ENCODE data around the gene TSPAN9. TPM values are rescaled to one million over a fixed set of nuclear protein-coding genes. Genes with fewer than 3 reads are reported as not detected.

Gene TSPAN9
- polyA plus RNA-seq, 2 of the 4 experiments (the other 2 are of a cell fraction) = 12.4 to 16.1 TPM

DNA sequence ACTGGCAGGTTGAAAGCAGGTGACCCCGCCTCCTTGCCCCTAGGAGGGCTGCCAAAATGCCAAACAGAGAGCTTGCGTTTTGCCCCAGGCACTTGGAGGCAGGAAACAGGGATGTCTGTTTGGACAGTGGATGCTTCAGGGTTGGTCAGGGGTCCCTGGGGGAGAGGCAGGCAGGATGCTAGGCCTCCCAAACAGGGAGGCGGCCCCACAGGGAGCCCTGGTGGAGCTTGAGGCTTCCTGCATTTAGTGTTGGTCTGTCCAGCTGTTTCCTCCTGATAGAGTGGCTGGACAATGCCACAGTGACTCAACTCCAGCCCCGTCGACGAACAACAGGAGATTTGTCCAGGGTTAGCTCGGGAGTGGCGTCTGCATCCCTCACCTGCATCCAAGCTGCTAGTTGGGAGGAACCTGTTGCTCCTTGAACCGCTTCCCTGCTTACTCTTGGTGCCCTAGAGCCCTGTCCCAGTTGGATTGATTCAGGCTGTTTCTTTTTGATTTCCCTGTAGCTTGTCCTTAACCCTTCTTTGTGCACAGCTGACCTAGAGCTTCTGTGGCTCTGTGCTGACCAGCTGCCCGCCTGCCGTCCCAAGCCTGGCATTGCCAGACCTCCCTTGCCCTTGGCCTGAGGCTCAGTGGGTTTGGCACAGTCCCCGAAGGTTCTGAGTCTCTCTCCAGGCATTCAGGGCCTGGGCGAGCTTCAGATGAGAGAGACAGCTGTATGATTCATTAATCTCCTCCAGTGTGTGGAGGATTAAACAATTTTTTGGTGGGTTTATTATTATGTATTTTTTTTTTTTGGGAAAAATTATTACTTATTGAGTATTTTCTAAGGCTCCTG, 45.9 kb downstream of the TSPAN9 start (continued):
- TF ChIP-seq, protein P1, sequence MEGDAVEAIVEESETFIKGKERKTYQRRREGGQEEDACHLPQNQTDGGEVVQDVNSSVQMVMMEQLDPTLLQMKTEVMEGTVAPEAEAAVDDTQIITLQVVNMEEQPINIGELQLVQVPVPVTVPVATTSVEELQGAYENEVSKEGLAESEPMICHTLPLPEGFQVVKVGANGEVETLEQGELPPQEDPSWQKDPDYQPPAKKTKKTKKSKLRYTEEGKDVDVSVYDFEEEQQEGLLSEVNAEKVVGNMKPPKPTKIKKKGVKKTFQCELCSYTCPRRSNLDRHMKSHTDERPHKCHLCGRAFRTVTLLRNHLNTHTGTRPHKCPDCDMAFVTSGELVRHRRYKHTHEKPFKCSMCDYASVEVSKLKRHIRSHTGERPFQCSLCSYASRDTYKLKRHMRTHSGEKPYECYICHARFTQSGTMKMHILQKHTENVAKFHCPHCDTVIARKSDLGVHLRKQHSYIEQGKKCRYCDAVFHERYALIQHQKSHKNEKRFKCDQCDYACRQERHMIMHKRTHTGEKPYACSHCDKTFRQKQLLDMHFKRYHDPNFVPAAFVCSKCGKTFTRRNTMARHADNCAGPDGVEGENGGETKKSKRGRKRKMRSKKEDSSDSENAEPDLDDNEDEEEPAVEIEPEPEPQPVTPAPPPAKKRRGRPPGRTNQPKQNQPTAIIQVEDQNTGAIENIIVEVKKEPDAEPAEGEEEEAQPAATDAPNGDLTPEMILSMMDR (IDR thresholded peaks at IDR 0.05) = no peak
- TF ChIP-seq JUN (IDR thresholded peaks at IDR 0.05) = no peak
- no peak for TF ChIP-seq EHF (CRISPR knock-in tag; IDR thresholded peaks at IDR 0.05)
- TF ChIP-seq RFX5 (IDR thresholded peaks at IDR 0.05) = no peak
- no peak for TF ChIP-seq KDM5A (IDR thresholded peaks at IDR 0.05)
- TF ChIP-seq CBX8 (IDR thresholded peaks at IDR 0.05) = no peak

DNA sequence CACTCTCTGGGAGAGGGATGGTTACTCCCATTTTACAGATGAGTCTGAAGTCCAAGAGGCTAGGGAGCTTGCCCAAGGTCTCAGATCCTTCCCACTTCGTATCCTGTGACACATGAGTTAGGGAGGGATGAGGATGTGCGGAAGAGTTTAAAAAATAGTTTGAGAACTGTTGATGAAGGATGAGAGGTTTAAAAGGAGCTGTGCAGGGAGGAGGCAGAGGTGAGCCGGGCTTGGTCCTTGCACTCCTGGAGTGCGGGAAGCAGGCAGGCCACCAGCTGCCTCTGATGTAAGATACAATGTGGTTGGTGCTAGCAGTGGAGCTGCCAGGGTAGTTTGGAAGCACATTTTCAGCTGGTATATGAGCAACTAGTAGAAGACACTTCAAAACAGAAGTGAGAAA, 46.5 kb downstream of the TSPAN9 start:
- no peak overlapping the region for H3K4me2 ChIP-seq
- no peak overlapping the region for H3K27ac ChIP-seq
- peaks cover 6% of the 10 kb centered on the region; the same call in 1 of the 3 replicates for H3K9me3 ChIP-seq
- H3K4me1 ChIP-seq = no peaks in the 10 kb centered on the region
- FAIRE-seq = no peak
- POLR2A ChIA-PET = interaction anchor here (0.7 kb wide), 1 partner anchor 688 kb away, joined by 3 read pairs; no protein-coding TSS in a partner anchor
- no peak overlapping the region for H3K4me3 ChIP-seq
- WGBS (ENCODE audit: missing lambda C conversion rate) = 55% methylated on average over 4 of the region's 4 CpGs
- no peak for DNase-seq (ENCODE audit: low read depth in 1 of 2, low spot score in 1 of 2)
- CTCF ChIA-PET = interaction anchor here (0.9 to 9.5 kb wide), 5 partner anchors 13 to 151 kb away, joined by 3 to 70 read pairs (median 9); no protein-coding TSS in a partner anchor
- no peak for TF ChIP-seq RARB (CRISPR knock-in tag; IDR thresholded peaks at IDR 0.05)
- TF ChIP-seq POLR2A (IDR thresholded peaks at IDR 0.05; ENCODE audit: low read length) = no peak
- TF ChIP-seq RAD21 (conservative IDR thresholded peaks at IDR 0.05 in 1 of 2, IDR thresholded peaks at IDR 0.05 in 1 of 2) = no peak
- no peak for TF ChIP-seq HOXB5 (CRISPR knock-in tag; IDR thresholded peaks at IDR 0.05)
- TF ChIP-seq MAZ (IDR thresholded peaks at IDR 0.05; ENCODE audit: borderline replicate concordance, low read depth, low read length) = no peak
- TF ChIP-seq, protein P2, sequence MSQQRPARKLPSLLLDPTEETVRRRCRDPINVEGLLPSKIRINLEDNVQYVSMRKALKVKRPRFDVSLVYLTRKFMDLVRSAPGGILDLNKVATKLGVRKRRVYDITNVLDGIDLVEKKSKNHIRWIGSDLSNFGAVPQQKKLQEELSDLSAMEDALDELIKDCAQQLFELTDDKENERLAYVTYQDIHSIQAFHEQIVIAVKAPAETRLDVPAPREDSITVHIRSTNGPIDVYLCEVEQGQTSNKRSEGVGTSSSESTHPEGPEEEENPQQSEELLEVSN (IDR thresholded peaks at IDR 0.05; ENCODE audit: borderline replicate concordance, low read depth) = no peak
- no peak for TF ChIP-seq HDAC2 (IDR thresholded peaks at IDR 0.05)
- TF ChIP-seq RFX5 (IDR thresholded peaks at IDR 0.05) = no peak
- no peak for ATAC-seq

DNA sequence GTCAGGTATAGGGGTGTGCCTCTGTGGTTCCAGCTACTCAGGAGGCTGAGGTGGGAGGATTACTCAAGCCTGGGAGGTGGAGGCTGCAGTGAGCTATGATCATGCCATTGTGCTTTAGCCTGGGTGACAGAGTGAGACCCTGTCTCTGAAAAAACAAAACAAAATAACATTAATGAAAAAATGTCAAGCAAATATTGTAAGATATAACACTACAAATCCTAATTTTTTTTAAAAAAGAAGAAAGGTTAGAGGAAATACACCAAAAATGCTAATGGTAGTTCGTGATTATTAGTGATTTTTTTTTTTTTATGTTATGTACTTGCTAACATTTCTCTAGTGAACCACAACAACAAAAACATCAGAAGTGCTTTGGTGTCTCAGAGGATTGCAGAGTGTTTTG, 47.7 kb downstream of the TSPAN9 start:
- POLR2A ChIA-PET = no interaction called here
- TF ChIP-seq, protein P3, sequence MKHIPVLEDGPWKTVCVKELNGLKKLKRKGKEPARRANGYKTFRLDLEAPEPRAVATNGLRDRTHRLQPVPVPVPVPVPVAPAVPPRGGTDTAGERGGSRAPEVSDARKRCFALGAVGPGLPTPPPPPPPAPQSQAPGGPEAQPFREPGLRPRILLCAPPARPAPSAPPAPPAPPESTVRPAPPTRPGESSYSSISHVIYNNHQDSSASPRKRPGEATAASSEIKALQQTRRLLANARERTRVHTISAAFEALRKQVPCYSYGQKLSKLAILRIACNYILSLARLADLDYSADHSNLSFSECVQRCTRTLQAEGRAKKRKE (CRISPR knock-in tag; IDR thresholded peaks at IDR 0.05; ENCODE audit: low read depth) = no peak
- TF ChIP-seq POLR2A (IDR thresholded peaks at IDR 0.05; ENCODE audit: low read length) = no peak
- TF ChIP-seq NFE2L2 (conservative IDR thresholded peaks at IDR 0.05; ENCODE audit: low read length) = no peak
- TF ChIP-seq, protein P4, sequence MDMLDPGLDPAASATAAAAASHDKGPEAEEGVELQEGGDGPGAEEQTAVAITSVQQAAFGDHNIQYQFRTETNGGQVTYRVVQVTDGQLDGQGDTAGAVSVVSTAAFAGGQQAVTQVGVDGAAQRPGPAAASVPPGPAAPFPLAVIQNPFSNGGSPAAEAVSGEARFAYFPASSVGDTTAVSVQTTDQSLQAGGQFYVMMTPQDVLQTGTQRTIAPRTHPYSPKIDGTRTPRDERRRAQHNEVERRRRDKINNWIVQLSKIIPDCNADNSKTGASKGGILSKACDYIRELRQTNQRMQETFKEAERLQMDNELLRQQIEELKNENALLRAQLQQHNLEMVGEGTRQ (IDR thresholded peaks at IDR 0.05) = no peak
- TF ChIP-seq HOXB13 (CRISPR knock-in tag; IDR thresholded peaks at IDR 0.05; ENCODE audit: low read depth) = no peak
- 40% methylated on average over 1 of the region's 1 CpG for WGBS (ENCODE audit: missing lambda C conversion rate)
- FAIRE-seq (no peak), ATAC-seq (no peak), DNase-seq (ENCODE audit: low read depth in 1 of 2, low spot score in 1 of 2) (no peak)
- Histone ChIP-seq H3K9me3 (peaks cover 6% of the 10 kb centered on the region; the same call in 1 of the 3 replicates), H3K4me3 (no peak overlapping the region), H3K4me2 (no peak overlapping the region), H3K27ac (no peak overlapping the region), H3K4me1 (no peaks in the 10 kb centered on the region)
- CTCF ChIA-PET = interaction anchor here (2.5 kb wide), 1 partner anchor 150 kb away, joined by 12 read pairs; no protein-coding TSS in a partner anchor
